Endothelial cell of umbilical vein (primary cell): ENCODE data around the gene PLA2G4C. TPM values are rescaled to one million over a fixed set of nuclear protein-coding genes. Genes with fewer than 3 reads are reported as not detected.

Source experiments
- BruUV-seq: library from RNA; stranded (reverse); fragments of 400-500 nt; replicated peaks from 2 replicates; lab custom pipeline; 2021; lab: Mats Ljungman, UMichigan
- CTCF ChIA-PET: fragments of 300-600, 350-600 bp; sonication (Branson Sonifier 250); formaldehyde crosslinking; loops from one replicate; lab custom pipeline; 2021; ENCODE audit warnings: antibody characterized with exemption, inconsistent platforms; lab: Charles Lee
- POLR2A ChIA-PET: fragments of 300-600, 350-600 bp; sonication (Branson Sonifier 250); formaldehyde crosslinking; loops from one replicate; lab custom pipeline; 2021; ENCODE audit warnings: antibody characterized with exemption, inconsistent platforms; lab: Charles Lee
- DNase-seq: peaks from one replicate; pipeline ENCODE4 v3.0.0-alpha.2; 2011; ENCODE audit warnings: low read depth, low spot score
- FAIRE-seq: peaks from 2 replicates; lab custom pipeline; 2011; peaks lifted over from hg19 to GRCh38; lab: Jason Lieb, UNC
- H2AFZ ChIP-seq: 2 replicates; pipeline ENCODE4 v1.6.0; 2012; ENCODE audit warnings: low read depth, low read length, control low read depth, inconsistent platforms
- H3K27ac ChIP-seq: 2 replicates; pipeline ENCODE4 v1.5.1; 2011; ENCODE audit warnings: low read depth, mild to moderate bottlenecking, control low read depth, low read length, moderate library complexity; ENCODE audit not compliant: insufficient read depth
- H3K27me3 ChIP-seq, 2 experiments: 2 replicates each; pipeline versions ENCODE4 v1.6.0 to v1.6.1; 2011; ENCODE audit warnings: low read length in 2 of 2, mixed read lengths in 1 of 2; ENCODE audit not compliant: control insufficient read depth in 2 of 2, insufficient read depth in 2 of 2
- H3K36me3 ChIP-seq, 2 experiments: 2 replicates in 1 of 2; 3 replicates in 1 of 2; pipeline ENCODE4 v1.5.1; 2011; ENCODE audit warnings: low read length in 2 of 2, mild to moderate bottlenecking in 1 of 2, moderate library complexity in 1 of 2; ENCODE audit not compliant: control insufficient read depth in 2 of 2, insufficient read depth in 2 of 2; ENCODE audit errors: extremely low read depth in 1 of 2
- H3K4me1 ChIP-seq: 3 replicates; pipeline ENCODE4 v1.5.1; 2011; ENCODE audit warnings: mild to moderate bottlenecking, low read length; ENCODE audit not compliant: control insufficient read depth, insufficient read depth; ENCODE audit errors: extremely low read depth
- H3K4me2 ChIP-seq: 2 replicates; pipeline ENCODE4 v1.6.1; 2011; ENCODE audit warnings: low read length, control low read depth, mixed read lengths; ENCODE audit not compliant: insufficient read depth
- H3K4me3 ChIP-seq, 3 experiments: fragments of 200-600 bp in 1 of 3; sonication (generic), shearing (Covaris generic) in 1 of 3; replicated peaks in 1 of 3; 2 replicates each; pipeline ENCODE4 v1.5.1; 2011 to 2016; ENCODE audit warnings: control low read depth in 3 of 3, low read length in 3 of 3, mild to moderate bottlenecking in 2 of 3, inconsistent platforms in 1 of 3, low read depth in 1 of 3, moderate library complexity in 1 of 3; ENCODE audit not compliant: insufficient read depth in 1 of 3
- H3K79me2 ChIP-seq: 2 replicates; pipeline ENCODE4 v1.6.0; 2012; ENCODE audit warnings: low read length, inconsistent platforms; ENCODE audit not compliant: control insufficient read depth, insufficient read depth
- H3K9ac ChIP-seq: replicated peaks from 2 replicates; pipeline ENCODE3; 2011; ENCODE audit warnings: low read length, control low read depth; ENCODE audit not compliant: insufficient read depth; ENCODE audit errors: extremely low read depth
- H3K9me1 ChIP-seq: replicated peaks from 3 replicates; pipeline ENCODE4 v1.6.0; 2011; ENCODE audit warnings: mild to moderate bottlenecking, low read length; ENCODE audit not compliant: control insufficient read depth, insufficient read depth; ENCODE audit errors: extremely low read depth
- H3K9me3 ChIP-seq: replicated peaks from 2 replicates; pipeline ENCODE4 v1.5.1; 2012; ENCODE audit warnings: low read length, inconsistent platforms; ENCODE audit not compliant: control insufficient read depth, insufficient read depth
- H4K20me1 ChIP-seq: replicated peaks from 2 replicates; pipeline ENCODE3; 2011; ENCODE audit warnings: mild to moderate bottlenecking, low read length; ENCODE audit not compliant: control insufficient read depth, insufficient read depth; ENCODE audit errors: extremely low read depth
- EZH2 ChIP-seq: IDR thresholded peaks from 2 replicates; pipeline ENCODE4 v1.6.1; 2012; ENCODE audit warnings: borderline replicate concordance, low read depth, mild to moderate bottlenecking, moderate library complexity, low read length, inconsistent platforms; ENCODE audit not compliant: severe bottlenecking
- FOS ChIP-seq: IDR thresholded peaks from 2 replicates; pipeline ENCODE4 v1.6.1; 2011; ENCODE audit warnings: mild to moderate bottlenecking, low read length, moderate library complexity, borderline replicate concordance; ENCODE audit not compliant: insufficient read depth
- GATA2 ChIP-seq: IDR thresholded peaks from 2 replicates; pipeline ENCODE4 v1.7.0; 2011; ENCODE audit warnings: low read depth, mild to moderate bottlenecking, moderate library complexity, mixed read lengths, low read length; ENCODE audit not compliant: insufficient read length, insufficient read depth
- JUN ChIP-seq: IDR thresholded peaks from 2 replicates; pipeline ENCODE4 v1.6.1; 2011; ENCODE audit warnings: borderline replicate concordance, low read depth; ENCODE audit not compliant: insufficient read length, insufficient read depth
- MYC ChIP-seq: IDR thresholded peaks from one replicate; pipeline ENCODE4 v1.6.1; 2011; ENCODE audit warnings: mild to moderate bottlenecking, low read depth, low read length
- POLR2A ChIP-seq: IDR thresholded peaks from 2 replicates; pipeline ENCODE4 v1.6.1; 2012; ENCODE audit warnings: low read depth, mild to moderate bottlenecking, control low read depth, low read length
- POLR2AphosphoS5 ChIP-seq: IDR thresholded peaks from 2 replicates; pipeline ENCODE4 v1.6.1; 2012; ENCODE audit warnings: low read depth, mild to moderate bottlenecking, control low read depth, low read length, moderate library complexity; ENCODE audit not compliant: insufficient read depth
- dilution Hi-C: fragments of 300-500 bp; cut with MboI; formaldehyde crosslinking; loops from one replicate; pipeline ENCODE4 v1.15.0; 2019; ENCODE audit warnings: low sequenced_read_pairs; ENCODE audit not compliant: extremely low pct_ligation_motif_present
- intact Hi-C: fragments of 100-400 bp; cut with micrococcal nuclease; formaldehyde crosslinking; loops from one replicate; pipeline ENCODE4 v1.10.0; 2022
- polyA plus RNA-seq, 4 experiments: library from polyadenylated mRNA; depleted of rRNA in 3 of 4; stranded (reverse) in 3 of 4; unstranded in 1 of 4; fragments of >200 nt; gene quantifications; 2 replicates each; pipeline versions ENCODE4 v1.2.1 to v1.2.3, GENCODE V29; 2011 to 2012; ENCODE audit warnings: missing spikeins in 1 of 4
- total RNA-seq: library from RNA; stranded (reverse); gene quantifications from 2 replicates; pipeline ENCODE4 v1.2.3, GENCODE V29; 2021
- TF ChIP-seq, protein P1 (sequence below): IDR thresholded peaks from 2 replicates; pipeline ENCODE4 v1.6.1; 2011; ENCODE audit not compliant: insufficient read depth, insufficient read length
- TF ChIP-seq, protein P2 (sequence below), 2 donors: IDR thresholded peaks; 1 replicate in 1 of 2; 2 replicates in 1 of 2; pipeline ENCODE4 v1.5.1; 2011; ENCODE audit warnings: low read length in 2 of 2, mild to moderate bottlenecking in 2 of 2, moderate library complexity in 2 of 2, control low read depth in 1 of 2, inconsistent platforms in 1 of 2, low read depth in 1 of 2; ENCODE audit not compliant: insufficient read depth in 1 of 2; ENCODE audit errors: extremely low read depth in 1 of 2

PLA2G4C gene
- total and polyA plus RNA-seq, 2 donors (not counting 3 experiments of a cell fraction or from before 2014, with no cell fraction given), result 53.1 to 63.4 TPM

DNA sequence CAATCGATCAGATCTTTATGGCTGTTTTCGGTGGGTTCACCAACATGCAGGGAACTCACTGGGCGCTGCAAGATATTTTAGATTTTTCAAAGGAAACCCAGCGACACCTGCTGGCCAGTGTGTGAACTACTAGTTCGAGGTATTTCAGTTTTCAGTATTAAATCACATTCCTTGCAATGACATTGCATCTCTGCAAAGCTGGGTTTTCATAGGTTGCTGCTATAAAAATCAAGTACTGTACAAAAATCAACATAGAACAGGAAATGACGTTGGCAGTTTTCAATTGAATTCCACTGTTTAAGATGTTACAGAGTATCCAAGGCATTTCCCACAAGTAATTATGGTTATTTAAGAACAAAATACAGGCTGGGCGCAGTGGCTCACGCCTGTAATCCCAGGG, 41.9 kb upstream of the PLA2G4C start:
- Histone ChIP-seq H3K4me2 (peak overlapping the region; percentile 75), H3K4me3 (no peak overlapping the region), H3K9ac (peak overlapping the region; percentile 81), H3K36me3 (peaks cover 0 to 2% of the 10 kb centered on the region in 2 experiments), H2AFZ (peak overlapping the region; percentile 7), H4K20me1 (no peaks in the 10 kb centered on the region), H3K4me1 (peaks cover 15% of the 10 kb centered on the region), H3K27ac (peak overlapping the region; percentile 94), H3K27me3 (no peaks in the 10 kb centered on the region), H3K9me3 (no peaks in the 10 kb centered on the region), H3K9me1 (no peaks in the 10 kb centered on the region), H3K79me2 (no peaks in the 10 kb centered on the region)
- peak; percentile 100 for FAIRE-seq
- peak; percentile 34 for TF ChIP-seq POLR2AphosphoS5
- TF ChIP-seq POLR2A, result peak; percentile 32
- no peak for TF ChIP-seq MYC
- TF ChIP-seq FOS, result no peak
- TF ChIP-seq, protein P1, sequence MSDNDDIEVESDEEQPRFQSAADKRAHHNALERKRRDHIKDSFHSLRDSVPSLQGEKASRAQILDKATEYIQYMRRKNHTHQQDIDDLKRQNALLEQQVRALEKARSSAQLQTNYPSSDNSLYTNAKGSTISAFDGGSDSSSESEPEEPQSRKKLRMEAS, result no peak
- TF ChIP-seq EZH2, result no peak
- peak; percentile 65 for TF ChIP-seq JUN
- TF ChIP-seq GATA2, result no peak
- TF ChIP-seq, protein P2, sequence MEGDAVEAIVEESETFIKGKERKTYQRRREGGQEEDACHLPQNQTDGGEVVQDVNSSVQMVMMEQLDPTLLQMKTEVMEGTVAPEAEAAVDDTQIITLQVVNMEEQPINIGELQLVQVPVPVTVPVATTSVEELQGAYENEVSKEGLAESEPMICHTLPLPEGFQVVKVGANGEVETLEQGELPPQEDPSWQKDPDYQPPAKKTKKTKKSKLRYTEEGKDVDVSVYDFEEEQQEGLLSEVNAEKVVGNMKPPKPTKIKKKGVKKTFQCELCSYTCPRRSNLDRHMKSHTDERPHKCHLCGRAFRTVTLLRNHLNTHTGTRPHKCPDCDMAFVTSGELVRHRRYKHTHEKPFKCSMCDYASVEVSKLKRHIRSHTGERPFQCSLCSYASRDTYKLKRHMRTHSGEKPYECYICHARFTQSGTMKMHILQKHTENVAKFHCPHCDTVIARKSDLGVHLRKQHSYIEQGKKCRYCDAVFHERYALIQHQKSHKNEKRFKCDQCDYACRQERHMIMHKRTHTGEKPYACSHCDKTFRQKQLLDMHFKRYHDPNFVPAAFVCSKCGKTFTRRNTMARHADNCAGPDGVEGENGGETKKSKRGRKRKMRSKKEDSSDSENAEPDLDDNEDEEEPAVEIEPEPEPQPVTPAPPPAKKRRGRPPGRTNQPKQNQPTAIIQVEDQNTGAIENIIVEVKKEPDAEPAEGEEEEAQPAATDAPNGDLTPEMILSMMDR (IDR thresholded peaks at IDR 0.05; ENCODE audit: extremely low read depth in 1 of 2, insufficient read depth in 1 of 2, low read depth in 1 of 2, low read length in 2 of 2), result peak; percentile 65 to 67
- peak; percentile 98 for DNase-seq
- dilution Hi-C loops (no loop called here), intact Hi-C loops (loop anchor here (1.0 to 2.0 kb wide), 5 partner anchors 18 to 108 kb away; partner anchors contain the start of genes LIG1 and ZSWIM9)
- CTCF ChIA-PET, result interaction anchor here (0.6 to 5.9 kb wide), 25 partner anchors 9 to 191 kb away, joined by 3 to 229 read pairs (median 5); partner anchors contain the start of genes PLA2G4C and ZSWIM9
- TSS peak; percentile 48 for BruUV-seq
- POLR2A ChIA-PET, result interaction anchor here (0.8 to 1.5 kb wide), 8 partner anchors 8 to 113 kb away, joined by 3 to 11 read pairs (median 5); partner anchors contain the start of gene PLA2G4C
